ENCODE measurements around the gene MYMK.

The MYMK gene

GRCh38 chr9:133536080-133536479, 11.3 kb upstream of the MYMK start:
- no peak for DNase-seq

GRCh38 chr9:133535306-133535877, 10.6 kb upstream of the MYMK start:
- DNase-seq, result no peak

GRCh38 chr9:133534346-133535291, 9.9 kb upstream of the MYMK start, which contains the start of gene ADAMTSL2:
TSS of gene ADAMTSL2 (plus strand) at chr9:133534704. CDS start at chr9:133536713, 2,009 bp downstream.
- peak in 49 of 58 donors; percentile 29 to 82 (median 55) for DNase-seq

GRCh38 chr9:133533857-133534256, 9.1 kb upstream of the MYMK start:
- DNase-seq, result peak in 11 of 58 donors; percentile 25 to 66 (median 50)

GRCh38 chr9:133532937-133533668, 8.3 kb upstream of the MYMK start:
- DNase-seq, result peak in 46 of 58 donors; percentile 14 to 74 (median 42)

GRCh38 chr9:133531293-133531692, 6.5 kb upstream of the MYMK start:
- DNase-seq, result no peak

GRCh38 chr9:133529874-133530273, 5.1 kb upstream of the MYMK start:
- DNase-seq, result no peak

- DNase-seq, result no peak
These were observed 4.7 kb upstream of the MYMK start for GRCh38 chr9:133529457-133529856.

GRCh38 chr9:133528876-133529241, 4.1 kb upstream of the MYMK start:
- no peak for DNase-seq

GRCh38 chr9:133528001-133528875, 3.5 kb upstream of the MYMK start:
- DNase-seq, result no peak

GRCh38 chr9:133527444-133527920, 2.7 kb upstream of the MYMK start:
- peak in 32 of 58 donors; percentile 18 to 73 (median 38) for DNase-seq

GRCh38 chr9:133526721-133527321, 2.1 kb upstream of the MYMK start:
- peak in 48 of 58 donors; percentile 32 to 89 (median 66) for DNase-seq

GRCh38 chr9:133525677-133526076, 918 bp upstream of the MYMK start:
- DNase-seq, result no peak

- no peak for DNase-seq
These were observed 613 bp downstream of the MYMK start for GRCh38 chr9:133524146-133524545.

GRCh38 chr9:133523106-133523505, 1.7 kb downstream of the MYMK start:
- DNase-seq, result no peak

GRCh38 chr9:133522073-133522910, 2.5 kb downstream of the MYMK start:
- DNase-seq, result no peak

- peak in 30 of 58 donors; percentile 11 to 72 (median 44) for DNase-seq
These were observed 3.4 kb downstream of the MYMK start for GRCh38 chr9:133521122-133522072.
